Fibroblast of skin of scalp (primary cell): ENCODE data around the gene PLEKHM2. TPM values are rescaled to one million over a fixed set of nuclear protein-coding genes. Genes with fewer than 3 reads are reported as not detected.
"Not testable (repeated sequence)": the region's sequence is repeated elsewhere in the genome, so short reads cannot be mapped to it uniquely, and the experiment has no call there.

Experiments used
- DNase-seq: peaks from one replicate; pipeline ENCODE4 v3.0.0-alpha.2; 2013
- polyA plus RNA-seq, 2 experiments: library from polyadenylated mRNA; unstranded; fragments of 120-200 nt; gene quantifications; one replicate each; pipeline ENCODE4 v1.2.1, GENCODE V29; 2013; ENCODE audit not compliant: insufficient read length in 2 of 2

Gene PLEKHM2
- 47.9 TPM for polyA plus RNA-seq (2013, experiment 1 of 2; ENCODE audit: insufficient read length)
- polyA plus RNA-seq (2013, experiment 2 of 2; ENCODE audit: insufficient read length): 41.5 TPM

DNA sequence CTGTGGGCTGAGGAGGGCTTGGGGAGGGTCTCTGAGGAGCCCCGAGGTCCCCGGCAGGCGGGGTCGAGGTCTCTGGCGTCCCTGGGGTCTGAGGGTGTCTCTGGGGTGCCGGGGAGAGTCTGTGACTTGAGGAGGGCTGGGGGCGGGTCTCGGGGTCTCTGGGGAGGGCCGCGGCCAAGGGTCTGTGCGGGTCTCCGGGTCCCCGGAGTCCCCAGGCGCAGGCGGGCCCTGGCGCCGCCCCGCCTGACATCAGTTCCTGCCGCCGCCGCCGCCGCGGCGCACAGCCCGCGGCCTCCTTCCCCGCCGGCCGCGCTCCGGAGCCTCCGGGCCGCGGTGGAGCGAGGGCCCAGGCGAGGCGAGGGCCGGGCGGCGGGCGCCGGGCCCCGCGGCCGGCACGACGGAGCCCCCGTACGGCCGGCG, at the start of gene PLEKHM2:
TSS of gene PLEKHM2 (plus strand) at position 279 of the 420 bp plus-strand sequence. CDS start 239 bp downstream, outside the sequence.
- peak; percentile 65 for DNase-seq

DNA sequence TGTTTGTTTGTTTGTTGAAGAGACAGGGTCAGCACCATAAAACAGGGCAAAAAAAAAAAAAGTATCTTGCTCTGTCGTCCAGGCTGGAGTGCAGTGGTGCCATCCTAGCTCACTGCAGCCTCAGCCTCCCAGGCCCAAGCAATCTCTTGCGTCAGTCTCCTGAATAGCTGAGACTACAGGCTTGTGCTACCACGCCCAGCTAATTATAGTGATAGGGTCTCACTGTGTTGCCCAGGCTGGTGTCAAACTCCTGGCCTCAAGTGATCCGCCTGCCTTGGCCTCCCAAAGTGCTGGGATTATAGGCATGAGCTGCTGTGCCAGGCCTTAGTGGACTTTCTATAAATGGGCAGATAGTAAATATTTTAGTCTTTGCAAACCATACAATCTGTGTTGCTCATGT, 47.7 kb upstream of the PLEKHM2 start:
- no peak for DNase-seq

GRCh38 chr1:15637826-15638225, 46.3 kb upstream of the PLEKHM2 start:
- DNase-seq: no peak

DNA sequence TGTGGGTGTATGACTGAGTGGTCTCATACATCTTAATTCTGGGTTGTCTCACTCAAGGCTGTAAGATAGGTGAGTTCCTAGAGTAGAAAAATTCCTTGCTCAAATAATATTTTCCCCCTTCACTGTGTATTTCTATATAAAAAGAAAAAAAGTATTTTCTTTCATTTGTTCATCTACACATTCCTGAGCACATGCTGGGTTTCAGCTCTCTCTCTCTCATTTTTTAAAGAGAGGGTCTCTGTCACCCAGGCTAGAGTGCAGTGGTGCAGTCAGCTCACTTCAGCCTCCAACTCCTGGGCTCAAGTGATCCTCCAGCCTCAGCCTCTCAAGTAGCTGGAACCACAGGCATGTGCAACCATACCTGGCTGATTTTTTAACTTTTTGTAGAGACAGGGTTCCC, 44.9 kb upstream of the PLEKHM2 start:
- DNase-seq: no peak

DNA sequence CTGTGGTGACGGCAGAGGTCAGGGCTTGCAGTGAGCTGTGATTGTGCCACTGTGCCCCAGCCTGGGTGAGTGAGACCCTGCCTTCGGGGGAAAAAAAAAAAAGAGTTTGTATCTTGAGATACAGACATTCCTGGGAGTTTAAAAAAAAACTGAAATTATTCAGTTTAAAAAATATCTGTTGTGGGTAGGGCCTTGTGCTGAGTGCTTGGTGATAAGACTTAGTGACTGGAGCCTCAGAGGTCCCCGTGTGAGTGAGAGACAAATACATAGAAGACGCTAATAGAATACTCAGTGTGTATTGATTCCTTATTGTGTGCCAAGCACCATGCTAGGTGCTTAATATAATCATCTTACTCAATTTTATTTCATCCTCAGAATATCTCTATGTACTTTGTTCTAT, 44.2 kb upstream of the PLEKHM2 start:
- DNase-seq: no peak

DNA sequence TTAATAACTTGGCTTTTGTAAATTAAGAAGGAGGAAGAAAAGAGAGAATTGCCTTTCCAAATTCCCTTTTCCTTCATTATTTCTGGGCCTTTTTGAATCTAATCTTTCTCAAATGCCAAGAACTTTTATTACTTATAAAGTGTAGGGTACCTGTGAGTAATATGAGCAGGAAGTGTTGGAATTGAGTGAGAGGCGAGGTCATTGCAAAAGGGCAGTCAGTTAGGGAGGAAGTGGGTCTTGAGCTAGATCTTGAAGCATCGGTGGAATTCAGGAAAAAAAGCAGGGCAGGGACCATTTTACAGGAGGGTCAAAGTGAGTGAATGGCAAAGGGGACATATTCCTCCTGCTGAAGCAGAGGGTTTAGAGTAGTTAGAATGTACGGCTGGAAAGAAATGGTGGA, 43.5 kb upstream of the PLEKHM2 start:
- DNase-seq: no peak

DNA sequence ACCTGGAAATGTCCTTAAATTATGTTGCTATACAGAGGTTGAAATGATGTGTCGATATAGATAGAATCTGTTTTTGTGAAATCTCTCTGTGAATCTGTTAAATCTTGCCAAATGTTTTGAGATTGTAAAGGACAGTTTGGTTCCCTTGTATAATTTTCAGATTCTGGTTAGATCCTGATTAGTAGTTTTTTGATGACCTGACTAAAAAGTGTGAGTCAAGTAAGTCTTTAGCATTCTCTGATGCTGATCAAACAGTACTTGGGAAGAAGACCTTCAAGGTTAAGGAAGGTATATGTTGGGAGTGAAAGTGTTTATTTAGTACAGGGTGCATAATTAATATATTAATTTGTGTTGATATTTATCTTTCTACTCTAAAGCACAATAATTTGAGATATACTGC, 34.2 kb upstream of the PLEKHM2 start:
- no peak for DNase-seq

- DNase-seq: peak; percentile 6
Measured at GRCh38 chr1:15650433-15650832, 33.7 kb upstream of the PLEKHM2 start.

- not testable (repeated sequence) for DNase-seq
Measured at GRCh38 chr1:15652130-15652529, 32.0 kb upstream of the PLEKHM2 start.

DNA sequence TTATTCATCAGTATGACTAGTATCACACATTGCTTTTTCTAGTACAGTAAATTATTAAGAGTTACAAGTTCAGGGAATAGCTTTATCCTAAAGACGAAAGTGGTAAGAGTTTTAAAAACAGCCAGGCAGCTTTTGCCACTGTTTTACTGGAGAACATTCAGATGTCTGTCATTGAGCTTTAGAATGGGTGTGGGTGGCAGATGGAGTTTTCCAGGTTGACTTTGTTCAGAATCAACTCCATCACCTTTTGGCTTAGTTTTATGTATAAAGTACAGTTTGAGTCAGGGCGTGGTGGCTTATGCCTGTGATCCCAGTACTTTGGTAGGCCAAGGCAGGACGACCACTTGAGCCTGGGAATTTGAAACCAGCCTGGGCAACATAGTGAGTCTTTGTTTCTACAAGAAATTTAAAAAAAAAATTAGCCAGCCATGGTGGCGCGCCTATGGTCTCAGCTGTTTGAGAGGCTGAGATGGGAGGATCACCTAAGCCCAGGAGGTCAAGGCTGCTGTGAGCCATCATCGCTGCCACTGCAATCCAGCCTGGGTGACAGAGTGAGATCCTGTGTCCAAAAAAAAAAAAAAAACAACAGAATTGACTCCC, 29.9 kb upstream of the PLEKHM2 start:
- no peak for DNase-seq

GRCh38 chr1:15656464-15656863, 27.7 kb upstream of the PLEKHM2 start:
- no peak for DNase-seq

GRCh38 chr1:15657021-15657420, 27.1 kb upstream of the PLEKHM2 start:
- no peak for DNase-seq

DNA sequence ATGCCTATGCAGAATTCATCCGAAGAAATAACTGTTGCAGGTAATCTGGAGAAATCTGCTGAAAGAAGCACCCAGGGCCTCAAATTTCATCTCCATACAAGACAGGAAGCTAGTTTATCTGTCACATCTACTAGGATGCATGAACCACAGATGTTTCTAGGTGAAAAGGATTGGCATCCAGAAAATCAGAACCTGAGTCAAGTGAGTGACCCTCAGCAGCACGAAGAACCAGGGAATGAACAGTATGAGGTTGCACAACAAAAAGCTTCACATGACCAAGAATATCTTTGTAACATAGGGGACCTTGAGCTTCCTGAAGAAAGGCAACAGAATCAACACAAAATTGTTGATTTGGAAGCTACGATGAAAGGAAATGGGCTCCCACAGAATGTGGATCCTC, 24.0 kb upstream of the PLEKHM2 start:
- no peak for DNase-seq

GRCh38 chr1:15662477-15662876, 21.6 kb upstream of the PLEKHM2 start:
- DNase-seq: no peak

GRCh38 chr1:15663925-15664324, 20.2 kb upstream of the PLEKHM2 start:
- DNase-seq: no peak

DNA sequence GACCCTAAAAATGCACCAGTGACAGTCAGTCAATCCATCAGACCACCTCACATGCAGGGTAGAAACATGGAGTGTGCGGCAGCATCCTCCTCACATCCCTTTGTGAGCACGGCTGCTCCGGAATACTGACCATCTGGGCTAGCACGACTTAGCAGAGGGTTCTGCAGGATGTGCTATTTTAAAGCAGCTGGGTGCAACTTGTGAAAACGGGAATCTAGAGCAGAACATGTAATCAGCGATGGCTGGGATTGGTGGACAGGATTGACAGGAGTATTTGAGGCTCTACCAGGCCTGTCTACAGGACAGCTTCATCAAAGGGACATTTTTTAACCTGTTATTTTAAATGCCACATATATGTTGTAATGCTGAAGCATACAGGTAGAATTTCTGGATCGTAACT, 16.8 kb upstream of the PLEKHM2 start:
- no peak for DNase-seq

- DNase-seq: no peak
Measured at GRCh38 chr1:15668089-15668754, 15.9 kb upstream of the PLEKHM2 start.

GRCh38 chr1:15669074-15669473, 15.0 kb upstream of the PLEKHM2 start:
- no peak for DNase-seq

- no peak for DNase-seq
Measured at GRCh38 chr1:15669864-15670263, 14.3 kb upstream of the PLEKHM2 start.

DNA sequence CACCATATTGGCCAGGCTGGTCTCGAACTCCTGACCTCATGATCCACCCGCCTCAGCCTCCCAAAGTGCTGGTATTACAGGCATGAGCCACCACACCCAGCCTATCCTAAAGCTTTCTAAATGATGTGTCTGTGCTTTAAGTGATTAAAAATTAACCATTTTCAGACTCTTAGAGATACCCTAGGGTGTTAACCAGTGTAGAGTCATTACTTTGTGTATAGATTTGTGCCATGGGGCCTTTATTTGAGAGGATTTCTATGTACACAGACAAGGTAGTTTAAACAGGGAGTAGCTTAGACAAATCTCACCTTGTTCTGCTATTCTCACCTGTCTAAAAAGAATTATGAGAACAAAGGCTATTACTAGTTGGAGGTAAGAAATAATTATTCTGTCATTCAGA, 12.7 kb upstream of the PLEKHM2 start:
- no peak for DNase-seq

GRCh38 chr1:15674386-15675159, 9.5 kb upstream of the PLEKHM2 start:
- DNase-seq: no peak

DNA sequence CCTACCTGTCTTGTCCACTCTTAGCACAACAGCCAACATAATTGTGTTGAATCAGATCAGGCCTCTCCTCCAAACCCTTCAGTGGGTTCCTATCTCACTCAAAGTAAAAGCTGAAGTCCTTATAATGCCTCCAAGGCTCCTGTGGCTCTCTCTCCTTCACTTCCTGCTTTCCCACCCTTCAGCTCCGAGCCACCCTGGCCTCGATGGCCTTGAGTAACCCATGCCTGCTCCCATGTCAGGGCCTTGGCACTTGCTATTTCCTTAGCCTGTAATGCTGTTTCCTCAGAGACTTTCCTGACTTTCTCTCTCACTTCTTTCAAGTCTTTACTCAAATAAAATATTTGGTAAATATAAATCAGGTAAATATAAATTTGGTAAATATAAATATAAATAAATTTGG, 8.1 kb upstream of the PLEKHM2 start:
- DNase-seq: no peak
